T-helper 1 cell (primary cell): Measurements from ENCODE around the gene HHLA2.

Source experiments
- DNase-seq, 5 donors: peaks; one replicate each; pipeline ENCODE4 v3.0.0-alpha.2; 2012 to 2020

The HHLA2 gene

GRCh38 chr3:108394016-108394415, 97.7 kb downstream of the HHLA2 start:
- no peak for DNase-seq

GRCh38 chr3:108394563-108394962, 98.2 kb downstream of the HHLA2 start:
- no peak for DNase-seq

- DNase-seq: no peak
Observed at GRCh38 chr3:108396336-108396735, 100.0 kb downstream of the HHLA2 start.

- no peak for DNase-seq
Observed at GRCh38 chr3:108398510-108398909, 102.2 kb downstream of the HHLA2 start.

GRCh38 chr3:108401836-108402235, 105.5 kb downstream of the HHLA2 start:
- DNase-seq: no peak

- DNase-seq: no peak
Observed at GRCh38 chr3:108403198-108403597, 106.8 kb downstream of the HHLA2 start.

- DNase-seq: no peak
Observed at GRCh38 chr3:108403686-108404345, 107.5 kb downstream of the HHLA2 start.

- no peak for DNase-seq
Observed at GRCh38 chr3:108404368-108404767, 108.0 kb downstream of the HHLA2 start.

GRCh38 chr3:108406063-108406660, 109.8 kb downstream of the HHLA2 start:
- DNase-seq: no peak

- peak in 1 of 5 donors; percentile 70 for DNase-seq
Observed at GRCh38 chr3:108406661-108407206, 110.4 kb downstream of the HHLA2 start.

GRCh38 chr3:108407886-108408285, 111.5 kb downstream of the HHLA2 start:
- DNase-seq: no peak

- no peak for DNase-seq
Observed at GRCh38 chr3:108408883-108409799, 112.8 kb downstream of the HHLA2 start.

GRCh38 chr3:108409800-108410178, 113.4 kb downstream of the HHLA2 start:
- no peak for DNase-seq

- no peak for DNase-seq
Observed at GRCh38 chr3:108410531-108410984, 114.2 kb downstream of the HHLA2 start.

GRCh38 chr3:108412121-108412750, 115.9 kb downstream of the HHLA2 start:
- DNase-seq: no peak

GRCh38 chr3:108414007-108414406, 117.7 kb downstream of the HHLA2 start:
- DNase-seq: no peak

GRCh38 chr3:108415661-108416060, 119.3 kb downstream of the HHLA2 start:
- DNase-seq: no peak

GRCh38 chr3:108416111-108416869, 119.9 kb downstream of the HHLA2 start:
- no peak for DNase-seq

- DNase-seq: no peak
Observed at GRCh38 chr3:108420926-108421325, 124.6 kb downstream of the HHLA2 start.
